Trophoblast cell (in vitro differentiated cells and primary cell): Measurements from ENCODE around the gene CHCHD3.

Experiments used
- DNase-seq, 2 donors: peaks; one replicate each; pipeline ENCODE4 v3.0.0-alpha.2; 2016
- H2AFZ ChIP-seq: 2 replicates; pipeline ENCODE4 v1.6.1; 2013; ENCODE audit warnings: low read length, moderate library complexity, mild to moderate bottlenecking; ENCODE audit not compliant: insufficient read depth, poor library complexity
- H2AK5ac ChIP-seq: 2 replicates; pipeline ENCODE4 v1.6.1; 2013; ENCODE audit warnings: mild to moderate bottlenecking, low read length
- H2BK120ac ChIP-seq: 2 replicates; pipeline ENCODE4 v1.6.1; 2013; ENCODE audit warnings: low read length, mild to moderate bottlenecking, moderate library complexity; ENCODE audit not compliant: insufficient read depth, poor library complexity
- H2BK12ac ChIP-seq: 2 replicates; pipeline ENCODE4 v1.6.1; 2013; ENCODE audit warnings: mild to moderate bottlenecking, low read length, moderate library complexity
- H2BK5ac ChIP-seq: 2 replicates; pipeline ENCODE4 v1.6.1; 2013; ENCODE audit warnings: low read length, low read depth, moderate library complexity, mild to moderate bottlenecking; ENCODE audit not compliant: poor library complexity
- H3K14ac ChIP-seq: 2 replicates; pipeline ENCODE4 v1.6.1; 2013; ENCODE audit warnings: mild to moderate bottlenecking, low read length
- H3K18ac ChIP-seq: 2 replicates; pipeline ENCODE4 v1.6.1; 2013; ENCODE audit warnings: mild to moderate bottlenecking, low read length
- H3K23ac ChIP-seq: 2 replicates; pipeline ENCODE4 v1.6.1; 2013; ENCODE audit warnings: low read length
- H3K27ac ChIP-seq: 2 replicates; pipeline ENCODE4 v1.5.1; 2013; ENCODE audit warnings: low read depth, mild to moderate bottlenecking, inconsistent platforms, low read length, moderate library complexity
- H3K27me3 ChIP-seq: 2 replicates; pipeline ENCODE4 v1.6.1; 2013; ENCODE audit warnings: inconsistent platforms, mild to moderate bottlenecking, low read length, moderate library complexity; ENCODE audit not compliant: insufficient read depth
- H3K36me3 ChIP-seq, 2 experiments: 1 replicate in 1 of 2; 2 replicates in 1 of 2; pipeline ENCODE4 v1.6.1; 2013; ENCODE audit warnings: low read length in 2 of 2, mild to moderate bottlenecking in 2 of 2, moderate library complexity in 1 of 2; ENCODE audit not compliant: insufficient read depth in 2 of 2, control insufficient read depth in 1 of 2
- H3K4ac ChIP-seq: 2 replicates; pipeline ENCODE4 v1.6.1; 2013; ENCODE audit warnings: low read depth, mild to moderate bottlenecking, low read length, moderate library complexity
- H3K4me1 ChIP-seq, 2 experiments: 1 replicate in 1 of 2; 2 replicates in 1 of 2; pipeline ENCODE4 v1.6.1; 2013; ENCODE audit warnings: low read length in 2 of 2, mild to moderate bottlenecking in 2 of 2, moderate library complexity in 1 of 2; ENCODE audit not compliant: insufficient read depth in 2 of 2, control insufficient read depth in 1 of 2
- H3K4me2 ChIP-seq: 2 replicates; pipeline ENCODE4 v1.6.1; 2013; ENCODE audit warnings: inconsistent platforms, mild to moderate bottlenecking, low read length, moderate library complexity
- H3K4me3 ChIP-seq: 2 replicates; pipeline ENCODE4 v1.5.1; 2013; ENCODE audit warnings: mild to moderate bottlenecking, low read depth, low read length, inconsistent platforms
- H3K79me1 ChIP-seq: one replicate; pipeline ENCODE4 v1.6.1; 2013; ENCODE audit warnings: low read length
- H3K79me2 ChIP-seq: 2 replicates; pipeline ENCODE4 v1.6.1; 2013; ENCODE audit warnings: low read length, mild to moderate bottlenecking; ENCODE audit not compliant: control insufficient read depth, insufficient read depth, poor library complexity
- H3K9ac ChIP-seq: 2 replicates; pipeline ENCODE4 v1.6.1; 2013; ENCODE audit warnings: mild to moderate bottlenecking, low read length
- H3K9me3 ChIP-seq: 2 replicates; pipeline ENCODE4 v1.6.1; 2013; ENCODE audit warnings: low read depth, mild to moderate bottlenecking, control low read depth, inconsistent platforms, low read length; ENCODE audit not compliant: insufficient read depth
- H4K12ac ChIP-seq: 2 replicates; pipeline ENCODE4 v1.6.1; 2013; ENCODE audit warnings: low read depth, mild to moderate bottlenecking, low read length, moderate library complexity
- H4K8ac ChIP-seq: 2 replicates; pipeline ENCODE4 v1.6.1; 2013; ENCODE audit warnings: low read depth, mild to moderate bottlenecking, low read length, moderate library complexity
- H4K91ac ChIP-seq: one replicate; pipeline ENCODE4 v1.6.1; 2013; ENCODE audit warnings: low read depth, mild to moderate bottlenecking, low read length, moderate library complexity
- WGBS: extraction: QIAGEN DNeasy Blood & Tissue Kit; methylation state at CpG from one replicate; pipeline ENCODE4 v1.1.7; 2013; ENCODE audit warnings: missing lambda C conversion rate; ENCODE audit not compliant: insufficient read length, insufficient coverage; ENCODE audit errors: extremely low coverage; 5-methylcytosine and 5-hydroxymethylcytosine counted together

Gene CHCHD3

GRCh38 chr7:132751244-132751647, 330.6 kb downstream of the CHCHD3 start:
- Histone ChIP-seq H4K8ac (no peak overlapping the region), H3K9me3 (no peaks in the 10 kb centered on the region), H2AK5ac (no peak overlapping the region), H3K79me1 (no peaks in the 10 kb centered on the region), H3K4ac (no peak overlapping the region), H4K91ac (no peak overlapping the region), H3K4me2 (no peak overlapping the region), H4K12ac (no peak overlapping the region), H3K23ac (no peak overlapping the region), H3K27me3 (no peaks in the 10 kb centered on the region), H3K14ac (no peak overlapping the region), H3K27ac (no peak overlapping the region), H3K9ac (no peak overlapping the region), H2AFZ (no peak overlapping the region), H3K36me3 (no peaks in the 10 kb centered on the region), H2BK12ac (no peak overlapping the region), H2BK120ac (no peak overlapping the region), H3K79me2 (no peaks in the 10 kb centered on the region), H3K4me3 (no peak overlapping the region), H3K18ac (no peak overlapping the region), H3K4me1 (no peaks in the 10 kb centered on the region), H2BK5ac (no peak overlapping the region)
- WGBS: no CpG with 5 or more reads among the region's 8 CpGs
- DNase-seq: no peak

- Histone ChIP-seq H3K9ac (no peak overlapping the region), H3K79me1 (no peaks in the 10 kb centered on the region), H2AFZ (no peak overlapping the region), H3K23ac (no peak overlapping the region), H2BK120ac (no peak overlapping the region), H3K27ac (no peak overlapping the region), H3K27me3 (no peaks in the 10 kb centered on the region), H3K9me3 (no peaks in the 10 kb centered on the region), H2BK5ac (no peak overlapping the region), H4K91ac (no peak overlapping the region), H2AK5ac (no peak overlapping the region), H3K18ac (no peak overlapping the region), H3K79me2 (no peaks in the 10 kb centered on the region), H3K4ac (no peak overlapping the region), H3K4me3 (no peak overlapping the region), H3K36me3 (no peaks in the 10 kb centered on the region), H3K4me2 (no peak overlapping the region), H3K4me1 (no peaks in the 10 kb centered on the region), H2BK12ac (no peak overlapping the region), H4K8ac (no peak overlapping the region), H4K12ac (no peak overlapping the region), H3K14ac (no peak overlapping the region)
- DNase-seq: no peak
- no CpG with 5 or more reads among the region's 11 CpGs for WGBS
Measured at GRCh38 chr7:132750530-132751217, 331.2 kb downstream of the CHCHD3 start.

- Histone ChIP-seq H3K27ac (no peak overlapping the region), H3K14ac (no peak overlapping the region), H3K4me2 (no peak overlapping the region), H2BK12ac (no peak overlapping the region), H3K4me1 (no peaks in the 10 kb centered on the region), H3K79me2 (no peaks in the 10 kb centered on the region), H2AFZ (no peak overlapping the region), H3K4me3 (no peak overlapping the region), H2AK5ac (no peak overlapping the region), H3K36me3 (no peaks in the 10 kb centered on the region), H4K12ac (no peak overlapping the region), H3K4ac (no peak overlapping the region), H4K91ac (no peak overlapping the region), H3K9ac (no peak overlapping the region), H3K9me3 (no peaks in the 10 kb centered on the region), H3K79me1 (no peaks in the 10 kb centered on the region), H2BK120ac (no peak overlapping the region), H3K23ac (no peak overlapping the region), H3K27me3 (no peaks in the 10 kb centered on the region), H3K18ac (no peak overlapping the region), H2BK5ac (no peak overlapping the region), H4K8ac (no peak overlapping the region)
- no peak for DNase-seq
- WGBS: no CpG with 5 or more reads among the region's 7 CpGs
Measured at GRCh38 chr7:132750096-132750495, 331.8 kb downstream of the CHCHD3 start.

- no peak overlapping the region for H3K9ac ChIP-seq
- H4K12ac ChIP-seq: no peak overlapping the region
- no peak overlapping the region for H3K23ac ChIP-seq
- no peak overlapping the region for H3K4me3 ChIP-seq
- H3K4me2 ChIP-seq: no peak overlapping the region
- no peak overlapping the region for H2AK5ac ChIP-seq
- H3K79me2 ChIP-seq: no peaks in the 10 kb centered on the region
- no peak overlapping the region for H3K18ac ChIP-seq
- no peak overlapping the region for H4K8ac ChIP-seq
- no peak overlapping the region for H2BK120ac ChIP-seq
- H3K27me3 ChIP-seq: no peaks in the 10 kb centered on the region
- H4K91ac ChIP-seq: no peak overlapping the region
- H3K4ac ChIP-seq: no peak overlapping the region
- H2BK12ac ChIP-seq: no peak overlapping the region
- no peak overlapping the region for H3K27ac ChIP-seq
- no peaks in the 10 kb centered on the region for H3K79me1 ChIP-seq
- no peaks in the 10 kb centered on the region for H3K4me1 ChIP-seq
- no peak overlapping the region for H2BK5ac ChIP-seq
- H2AFZ ChIP-seq: no peak overlapping the region
- no peaks in the 10 kb centered on the region for H3K36me3 ChIP-seq
- DNase-seq: no peak
- no peaks in the 10 kb centered on the region for H3K9me3 ChIP-seq
- H3K14ac ChIP-seq: no peak overlapping the region
Measured at GRCh38 chr7:132745510-132745909, 336.4 kb downstream of the CHCHD3 start.
